Ovary (tissue), 3 donors: ENCODE results near the gene CCL23.

ENCODE experiments used
- CTCF ChIP-seq, 3 donors: fragments of 450-650 bp in 2 of 3; fragments of 200-600 bp in 1 of 3; IDR thresholded peaks; one replicate each; pipeline versions ENCODE4 v1.5.1 to v1.8.0; 2016 to 2022; ENCODE audit warnings: antibody characterized with exemption in 3 of 3, mild to moderate bottlenecking in 1 of 3
- POLR2A ChIP-seq: fragments of 450-650 bp; IDR thresholded peaks from one replicate; pipeline ENCODE4 v1.6.1; 2017; ENCODE audit warnings: antibody characterized with exemption, mild to moderate bottlenecking, moderate library complexity
- donor health status: DM: no; HTN: no; CAD: no.

DNA sequence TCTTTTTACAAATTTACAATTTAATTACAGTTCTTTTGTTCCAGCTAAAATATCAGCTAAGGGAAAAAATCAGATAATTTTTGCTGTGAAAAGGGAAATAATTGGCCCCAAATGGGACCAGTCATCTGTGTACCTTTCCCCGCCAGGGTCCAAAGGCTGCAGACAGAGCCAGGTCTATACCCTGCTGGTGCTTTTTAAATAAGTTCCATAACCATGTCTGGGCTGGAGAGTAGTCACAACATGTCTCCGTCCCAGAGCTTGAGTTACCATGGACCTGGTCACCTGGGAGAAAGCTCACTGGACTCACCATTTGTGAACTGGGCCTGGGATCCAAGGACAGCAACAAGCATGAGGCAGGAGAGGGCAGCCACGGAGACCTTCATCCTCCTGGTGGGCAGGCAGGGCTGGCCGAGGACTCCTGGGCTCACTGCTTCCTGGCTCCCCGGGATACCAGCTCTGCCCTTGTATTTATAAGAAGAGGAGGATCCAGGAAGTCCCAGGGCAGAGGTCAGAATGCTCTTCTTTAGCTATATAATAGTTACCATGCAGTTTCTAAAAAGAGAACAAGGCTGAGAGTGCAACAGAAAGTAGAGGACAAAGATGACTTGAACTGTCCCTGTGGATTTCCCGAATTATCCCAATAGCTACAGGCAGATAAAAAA is 16.5 kb downstream of the CCL23 start, which contains the start of gene CCL15:
- no peak for TF ChIP-seq POLR2A
- no peak for TF ChIP-seq CTCF (IDR thresholded peaks at IDR 0.05)
